ENCODE data around the gene ATP9B.

ATP9B gene

DNA sequence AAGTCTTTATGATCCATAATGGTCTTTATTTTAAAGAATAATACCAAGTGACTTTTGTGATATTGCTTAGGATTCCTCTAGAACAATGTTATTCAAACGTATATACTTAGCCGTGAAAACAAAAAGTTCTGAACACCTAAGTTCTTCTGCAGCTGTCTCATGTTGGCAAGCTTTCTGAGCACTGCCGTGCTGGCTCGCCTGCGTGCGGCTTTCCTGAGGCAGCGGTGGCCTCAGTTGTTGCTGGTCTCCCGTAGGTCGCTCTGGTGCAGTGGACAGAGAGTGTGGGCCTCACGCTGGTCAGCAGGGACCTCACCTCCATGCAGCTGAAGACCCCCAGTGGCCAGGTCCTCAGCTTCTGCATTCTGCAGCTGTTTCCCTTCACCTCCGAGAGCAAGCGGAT is 259.7 kb downstream of the ATP9B start:
- TF ChIP-seq JUND (IDR thresholded peaks at IDR 0.05; ENCODE audit: low read depth) = no peak
- no peak for DNase-seq (ENCODE audit: low read depth in 1 of 2, low spot score in 1 of 2)
- in situ Hi-C loops (cut with HindIII; ENCODE audit: low pct_unique_long_range_greater_than_20kb, low sequenced_read_pairs) = no loop called here

DNA sequence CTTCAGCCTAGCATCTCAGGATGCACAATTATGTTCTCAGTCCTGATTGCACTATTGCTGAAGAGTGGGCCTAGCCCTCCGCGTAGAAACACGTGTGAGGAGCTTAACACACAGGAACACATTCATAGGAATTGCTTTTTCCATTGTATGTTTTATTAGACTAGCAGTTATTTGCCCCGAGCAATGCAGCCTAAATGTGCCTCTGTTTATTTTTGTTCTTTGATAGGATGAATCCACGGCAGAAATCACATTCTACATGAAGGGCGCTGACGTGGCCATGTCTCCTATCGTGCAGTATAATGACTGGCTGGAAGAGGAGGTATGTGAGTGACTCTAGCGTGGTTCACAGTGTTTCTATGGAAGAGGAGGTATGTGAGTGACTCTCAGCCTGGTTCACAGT is 260.6 kb downstream of the ATP9B start:
- no peak for TF ChIP-seq JUND (IDR thresholded peaks at IDR 0.05; ENCODE audit: low read depth)
- in situ Hi-C loops (cut with HindIII; ENCODE audit: low pct_unique_long_range_greater_than_20kb, low sequenced_read_pairs) = no loop called here
- DNase-seq (ENCODE audit: low read depth in 1 of 2, low spot score in 1 of 2) = no peak

DNA sequence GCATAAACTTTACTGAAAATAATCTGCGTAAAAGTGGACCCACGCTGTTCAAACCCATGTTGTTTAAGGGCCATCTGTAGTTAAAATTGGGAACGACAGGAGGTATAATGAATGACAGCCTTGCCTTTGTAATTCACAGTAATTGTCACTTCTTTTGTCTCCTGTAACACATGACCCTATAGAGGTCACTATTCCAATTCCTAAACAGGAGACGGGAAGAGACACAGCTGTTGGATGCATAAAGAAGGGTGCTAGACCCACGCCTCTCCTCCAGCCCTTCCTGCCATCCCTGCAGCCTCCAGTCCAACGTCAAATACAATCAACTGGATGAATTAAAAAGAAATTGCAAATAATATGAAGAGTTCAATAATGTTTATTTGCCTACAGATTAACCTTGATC is 263.5 kb downstream of the ATP9B start:
- no peak for TF ChIP-seq JUND (IDR thresholded peaks at IDR 0.05; ENCODE audit: low read depth)
- no peak for DNase-seq (ENCODE audit: low read depth in 1 of 2, low spot score in 1 of 2)
- in situ Hi-C loops (cut with HindIII; ENCODE audit: low pct_unique_long_range_greater_than_20kb, low sequenced_read_pairs) = no loop called here

DNA sequence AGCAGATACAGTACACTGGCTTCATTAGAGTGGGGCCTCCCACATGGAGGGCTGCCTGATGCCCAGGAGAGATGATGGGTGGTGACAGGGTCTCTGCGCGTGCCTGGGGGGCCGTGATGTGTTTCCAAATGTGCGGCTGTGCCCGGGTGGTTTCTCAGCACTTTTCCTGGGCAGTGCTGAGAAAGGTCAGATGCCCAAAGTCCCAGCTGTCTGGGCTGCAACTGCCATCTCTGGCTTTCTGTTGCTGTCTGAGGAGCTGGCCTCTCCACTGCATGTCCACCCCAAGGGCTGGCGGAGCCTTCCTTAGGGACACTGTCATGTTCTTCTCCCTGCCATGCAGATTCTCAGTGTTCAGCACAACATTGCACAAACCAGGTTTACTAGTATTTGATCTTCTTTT is 263.9 kb downstream of the ATP9B start:
- in situ Hi-C loops (cut with HindIII; ENCODE audit: low pct_unique_long_range_greater_than_20kb, low sequenced_read_pairs) = no loop called here
- DNase-seq (ENCODE audit: low read depth in 1 of 2, low spot score in 1 of 2) = no peak
- TF ChIP-seq JUND (IDR thresholded peaks at IDR 0.05; ENCODE audit: low read depth) = no peak

DNA sequence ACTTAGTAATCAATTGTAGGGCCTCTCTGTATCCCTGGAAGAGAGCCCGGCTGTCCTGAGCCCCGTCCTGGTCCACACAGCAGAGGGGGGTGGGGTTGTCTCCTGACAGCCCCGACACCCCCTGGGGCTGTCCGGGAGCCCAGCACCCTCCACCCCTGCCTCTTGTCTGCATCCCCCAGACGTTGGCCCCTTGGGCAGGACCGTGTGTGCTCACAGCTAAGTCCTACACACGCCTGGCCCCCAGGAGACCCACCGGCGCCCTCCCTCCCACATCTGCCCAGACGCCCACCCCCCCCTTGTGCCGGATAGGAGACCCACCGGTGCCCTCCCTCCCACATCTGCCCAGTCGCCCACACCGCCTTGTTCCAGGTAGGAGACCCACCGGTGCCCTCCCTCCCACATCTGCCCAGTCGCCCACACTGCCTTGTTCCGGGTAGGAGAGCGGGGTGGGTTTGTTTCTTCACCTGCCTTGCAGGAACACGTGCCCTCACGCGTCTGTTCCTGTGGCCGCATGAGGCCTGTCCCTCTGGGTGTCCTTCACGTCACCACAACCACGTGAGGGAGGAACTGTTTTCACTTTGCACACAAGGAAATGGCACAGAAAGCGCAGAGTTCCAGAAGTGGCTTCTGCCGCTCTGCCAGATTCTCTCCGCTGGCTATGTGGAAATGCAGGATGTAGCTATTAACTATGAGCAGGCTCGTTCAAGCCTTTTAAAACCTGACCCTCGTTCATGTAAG is 265.5 kb downstream of the ATP9B start:
- in situ Hi-C loops (cut with HindIII; ENCODE audit: low pct_unique_long_range_greater_than_20kb, low sequenced_read_pairs) = no loop called here
- TF ChIP-seq JUND (IDR thresholded peaks at IDR 0.05; ENCODE audit: low read depth) = no peak

DNA sequence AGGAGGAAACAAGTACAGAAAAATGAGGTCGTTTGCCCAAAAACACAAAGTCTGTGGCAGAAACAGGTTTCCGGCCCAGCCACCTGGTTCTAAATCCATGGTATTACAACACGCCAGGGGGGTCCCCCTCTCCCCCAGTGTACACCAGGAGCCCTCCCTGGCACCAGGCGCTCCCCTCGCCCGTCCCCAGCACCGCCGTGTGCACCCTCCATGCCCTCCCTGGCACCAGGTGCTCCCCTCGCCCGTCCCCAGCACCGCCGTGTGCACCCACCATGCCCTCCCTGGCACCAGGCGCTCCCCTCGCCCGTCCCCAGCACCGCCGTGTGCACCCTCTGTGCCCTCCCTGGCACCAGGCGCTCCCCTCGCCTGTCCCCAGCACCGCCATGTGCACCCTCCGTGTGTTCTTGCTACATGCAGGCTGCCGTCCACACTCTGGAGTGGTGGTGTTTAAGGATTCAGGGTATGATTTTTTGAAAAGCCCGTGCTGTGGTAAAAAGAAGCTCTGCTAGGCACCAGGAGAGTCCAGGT is 266.7 kb downstream of the ATP9B start:
- no peak for TF ChIP-seq JUND (IDR thresholded peaks at IDR 0.05; ENCODE audit: low read depth)
- DNase-seq (ENCODE audit: low read depth in 1 of 2, low spot score in 1 of 2) = no peak
- in situ Hi-C loops (cut with HindIII; ENCODE audit: low pct_unique_long_range_greater_than_20kb, low sequenced_read_pairs) = no loop called here

More for the DNA sequence above, 265.5 kb downstream of the ATP9B start:
- DNase-seq (ENCODE audit: low read depth in 1 of 2, low spot score in 1 of 2) = no peak

DNA sequence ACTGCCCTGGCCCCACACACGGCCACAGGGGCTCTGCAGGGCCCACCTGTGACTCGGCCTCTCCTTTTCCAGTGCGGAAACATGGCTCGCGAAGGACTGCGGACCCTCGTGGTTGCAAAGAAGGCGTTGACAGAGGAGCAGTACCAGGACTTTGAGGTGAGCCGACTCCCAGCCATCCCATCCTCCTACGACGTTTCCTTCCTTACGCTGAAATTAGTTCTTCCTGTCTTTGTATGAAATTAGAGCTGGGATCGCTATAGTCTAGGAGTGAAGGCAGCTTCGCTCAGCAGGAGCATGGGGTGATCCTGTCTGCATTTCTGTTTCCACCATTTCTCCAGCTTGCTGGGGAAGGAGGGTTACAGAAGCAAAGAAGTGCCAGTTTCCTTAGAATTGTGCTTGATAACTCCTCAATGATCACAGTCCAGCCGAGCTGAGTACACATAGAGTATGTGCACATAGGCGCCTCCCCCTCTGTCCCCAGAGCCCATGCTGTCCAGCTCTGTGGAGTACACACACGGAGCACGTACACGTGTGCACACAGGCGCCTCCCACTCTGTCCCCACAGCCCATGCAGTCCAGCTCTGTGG is 267.5 kb downstream of the ATP9B start:
- in situ Hi-C loops (cut with HindIII; ENCODE audit: low pct_unique_long_range_greater_than_20kb, low sequenced_read_pairs) = no loop called here
- TF ChIP-seq JUND (IDR thresholded peaks at IDR 0.05; ENCODE audit: low read depth) = no peak
- no peak for DNase-seq (ENCODE audit: low read depth in 1 of 2, low spot score in 1 of 2)

DNA sequence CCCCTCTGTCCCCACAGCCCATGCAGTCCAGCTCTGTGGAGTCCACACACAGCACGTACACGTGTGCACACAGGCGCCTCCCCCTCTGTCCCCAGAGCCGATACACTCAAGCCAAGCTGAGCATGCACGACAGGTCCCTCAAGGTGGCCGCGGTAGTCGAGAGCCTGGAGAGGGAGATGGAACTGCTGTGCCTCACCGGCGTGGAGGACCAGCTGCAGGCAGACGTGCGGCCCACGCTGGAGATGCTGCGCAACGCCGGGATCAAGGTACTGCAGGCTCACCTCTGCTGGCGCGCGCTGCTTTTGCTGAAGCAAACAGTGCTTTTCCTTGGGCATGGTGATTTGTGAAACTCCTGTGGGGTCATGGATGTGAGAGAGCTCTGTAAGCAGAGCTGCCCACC is 268.0 kb downstream of the ATP9B start:
- in situ Hi-C loops (cut with HindIII; ENCODE audit: low pct_unique_long_range_greater_than_20kb, low sequenced_read_pairs) = no loop called here
- no peak for DNase-seq (ENCODE audit: low read depth in 1 of 2, low spot score in 1 of 2)
- TF ChIP-seq JUND (IDR thresholded peaks at IDR 0.05; ENCODE audit: low read depth) = no peak

DNA sequence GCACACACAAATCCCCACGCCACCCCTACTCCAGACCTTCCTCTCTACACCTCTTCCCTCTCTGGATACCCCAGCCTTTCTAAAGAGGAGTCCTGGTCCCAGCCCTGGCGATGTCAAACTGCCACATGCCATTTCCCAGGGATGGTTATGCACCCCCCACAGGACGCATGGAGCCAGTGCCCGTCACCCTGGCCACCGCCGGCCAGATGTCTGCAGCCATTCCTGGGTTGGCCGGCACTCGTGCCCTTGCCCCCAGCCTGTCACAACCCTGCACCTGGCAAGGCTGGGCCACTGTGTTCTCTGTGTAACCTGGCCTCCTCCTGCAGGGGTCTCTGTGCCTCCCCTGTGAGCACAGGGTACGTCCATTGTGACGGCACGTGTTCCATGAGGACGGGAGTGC is 268.4 kb downstream of the ATP9B start:
- in situ Hi-C loops (cut with HindIII; ENCODE audit: low pct_unique_long_range_greater_than_20kb, low sequenced_read_pairs) = no loop called here
- TF ChIP-seq JUND (IDR thresholded peaks at IDR 0.05; ENCODE audit: low read depth) = no peak
- no peak for DNase-seq (ENCODE audit: low read depth in 1 of 2, low spot score in 1 of 2)

DNA sequence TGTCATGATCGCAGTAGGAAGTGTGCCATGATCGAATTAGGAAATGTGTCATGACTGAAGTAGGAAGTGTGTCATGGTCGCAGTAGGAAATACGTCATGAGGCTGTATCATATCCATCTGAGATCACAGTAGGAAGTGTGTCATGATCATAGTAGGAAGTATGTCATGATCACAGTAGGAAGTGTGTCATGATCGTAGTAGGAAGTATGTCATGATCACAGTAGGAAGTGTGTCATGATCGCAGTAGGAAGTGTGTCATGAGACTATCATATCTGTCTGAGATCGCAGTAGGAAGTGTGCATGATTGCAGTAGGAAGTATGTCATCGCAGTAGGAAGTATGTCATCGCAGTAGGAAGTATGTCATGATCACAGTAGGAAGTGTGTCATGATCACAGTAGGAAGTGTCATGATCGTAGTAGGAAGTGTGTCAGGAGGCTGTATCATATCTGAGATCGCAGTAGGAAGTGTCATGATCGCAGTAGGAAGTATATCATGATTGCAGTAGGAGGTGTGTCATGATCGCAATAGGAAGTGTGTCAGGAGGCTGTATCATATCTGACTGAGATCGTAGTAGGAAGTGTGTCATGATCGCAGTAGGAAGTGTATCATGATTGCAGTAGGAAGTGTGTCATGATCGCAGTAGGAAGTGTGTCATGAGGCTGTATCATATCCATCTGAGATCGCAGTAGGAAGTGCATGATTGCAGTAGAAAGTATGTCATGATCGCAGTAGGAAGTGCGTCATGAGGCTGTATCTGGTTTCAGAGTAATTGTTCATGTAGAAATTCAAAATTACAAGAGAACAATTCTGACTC is 270.1 kb downstream of the ATP9B start:
- in situ Hi-C loops (cut with HindIII; ENCODE audit: low pct_unique_long_range_greater_than_20kb, low sequenced_read_pairs) = no loop called here
- no peak for TF ChIP-seq JUND (IDR thresholded peaks at IDR 0.05; ENCODE audit: low read depth)

DNA sequence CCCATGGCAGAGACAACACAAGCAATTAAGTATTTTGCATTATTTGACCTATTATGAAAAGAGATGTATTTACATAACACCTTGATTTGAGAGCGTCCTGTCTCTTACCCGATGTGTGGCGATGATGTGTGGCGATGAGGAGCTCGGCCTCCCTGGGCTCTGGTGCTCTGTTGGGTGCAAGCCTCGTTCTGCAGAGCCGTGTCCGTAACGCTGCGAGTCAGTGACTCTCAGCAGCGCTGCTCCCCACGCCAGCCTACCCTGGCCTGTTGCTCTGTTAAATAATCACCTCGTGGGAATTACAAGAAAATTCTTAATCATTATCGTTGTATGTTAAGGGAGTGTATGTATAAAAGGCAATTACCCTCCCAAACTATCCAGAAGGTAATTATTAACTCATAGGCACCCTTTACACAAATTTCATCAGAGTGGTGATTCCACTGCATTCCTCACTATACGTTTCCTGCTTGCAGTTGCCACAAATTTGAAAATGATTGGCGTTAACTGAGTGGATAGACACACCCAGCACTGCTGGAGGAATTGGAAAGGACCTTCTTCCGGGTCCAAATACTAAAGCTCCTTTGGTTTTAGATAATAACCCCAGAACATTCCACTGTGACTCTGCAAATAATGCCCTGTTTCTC is 274.5 kb downstream of the ATP9B start:
- in situ Hi-C loops (cut with HindIII; ENCODE audit: low pct_unique_long_range_greater_than_20kb, low sequenced_read_pairs) = no loop called here
- no peak for DNase-seq (ENCODE audit: low read depth in 1 of 2, low spot score in 1 of 2)
- no peak for TF ChIP-seq JUND (IDR thresholded peaks at IDR 0.05; ENCODE audit: low read depth)

More for the DNA sequence above, 270.1 kb downstream of the ATP9B start:
- no peak for DNase-seq (ENCODE audit: low read depth in 1 of 2, low spot score in 1 of 2)

DNA sequence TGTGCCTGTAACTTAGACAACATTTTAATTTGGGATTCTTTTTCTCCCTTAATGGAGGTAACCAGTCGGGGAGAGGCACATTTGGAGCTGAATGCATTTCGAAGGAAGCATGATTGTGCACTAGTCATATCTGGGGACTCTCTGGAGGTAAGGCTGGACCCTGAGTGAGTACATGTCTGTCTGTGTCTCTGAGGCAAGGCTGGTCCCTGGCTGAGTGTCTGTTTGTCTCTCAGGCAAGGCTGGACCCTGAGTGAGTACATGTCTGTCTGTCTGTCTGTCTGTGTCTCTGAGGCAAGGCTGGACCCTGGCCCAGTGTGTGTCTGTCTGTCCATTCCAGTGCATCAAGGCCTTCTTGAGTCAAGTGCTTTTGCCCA is 275.0 kb downstream of the ATP9B start:
- TF ChIP-seq JUND (IDR thresholded peaks at IDR 0.05; ENCODE audit: low read depth) = no peak
- in situ Hi-C loops (cut with HindIII; ENCODE audit: low pct_unique_long_range_greater_than_20kb, low sequenced_read_pairs) = no loop called here
- DNase-seq (ENCODE audit: low read depth in 1 of 2, low spot score in 1 of 2) = no peak

Data from T47D (cell line).